NCI-H1417 treated with DMSO at 0.1 percent for 48 hours (cell line): ENCODE data around the gene NF1.
"Not testable (repeated sequence)": the region's sequence is repeated elsewhere in the genome, so short reads cannot be mapped to it uniquely, and the experiment has no call there.

Experiments
- DNase-seq: peaks from one replicate; lab custom pipeline; 2025; lab: John Stamatoyannopoulos, UW

NF1 gene

GRCh38 chr17:31078290-31078689 is 16.5 kb upstream of the NF1 start:
- DNase-seq = no peak

GRCh38 chr17:31079731-31080130 is 15.0 kb upstream of the NF1 start:
- no peak for DNase-seq

DNA sequence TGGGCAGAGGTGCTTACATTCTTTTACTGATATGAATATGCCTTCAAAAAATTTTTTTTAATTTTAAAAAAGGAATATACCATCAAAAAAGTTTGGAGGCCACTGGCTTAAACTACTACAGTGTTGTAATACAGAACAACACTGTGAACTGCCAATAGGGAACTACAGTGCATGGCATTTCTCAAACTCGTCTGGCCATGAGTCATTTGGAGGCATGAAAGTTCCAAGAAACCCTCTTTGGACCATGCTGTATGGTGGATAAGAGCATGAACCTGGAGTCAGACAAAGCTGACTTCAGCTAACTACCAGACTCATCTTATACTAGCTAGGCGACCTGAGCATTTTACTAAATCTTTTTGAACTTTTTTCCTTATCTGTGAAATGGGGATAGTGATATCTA is 9.2 kb upstream of the NF1 start:
- no peak for DNase-seq

DNA sequence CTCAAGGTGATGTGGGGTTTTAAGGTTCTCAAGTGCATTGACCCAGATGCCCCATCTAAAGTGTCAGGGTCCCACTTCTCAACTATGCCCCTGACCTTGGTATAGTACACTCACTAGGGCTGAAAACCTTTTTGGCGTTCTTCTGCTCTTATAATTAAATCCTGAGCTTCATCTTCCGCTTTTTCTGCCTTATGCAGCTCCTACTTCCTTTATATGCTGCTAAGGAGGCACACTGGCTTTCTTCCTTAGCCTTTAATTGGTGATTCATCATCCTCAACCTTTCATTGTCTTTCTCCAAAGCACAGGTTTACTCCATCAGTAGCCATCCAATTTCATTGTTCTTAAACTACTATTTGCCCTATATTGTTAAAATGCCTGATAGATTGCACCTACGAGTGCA is 5.3 kb upstream of the NF1 start:
- no peak for DNase-seq

DNA sequence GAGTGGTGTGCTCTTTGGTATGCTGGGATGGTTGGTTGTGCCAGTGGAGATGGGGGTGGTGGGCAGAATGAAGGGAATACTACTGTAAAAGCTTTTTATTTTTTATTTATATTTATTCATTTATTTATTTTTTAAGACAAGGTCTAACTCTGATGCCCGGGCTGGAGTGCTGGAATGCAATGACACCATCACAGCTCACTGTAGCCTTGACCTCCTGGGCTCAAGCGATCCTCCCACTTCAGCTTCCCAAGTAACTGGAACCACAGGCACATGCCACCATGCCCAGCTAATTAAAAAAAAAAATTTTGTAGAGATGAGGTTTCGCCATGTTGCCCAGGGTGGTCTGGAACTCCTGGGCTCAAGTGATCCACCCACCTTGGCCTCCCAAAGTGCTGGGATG is 4.1 kb upstream of the NF1 start:
- DNase-seq = not testable (repeated sequence)

GRCh38 chr17:31092475-31093064 is 2.2 kb upstream of the NF1 start:
- no peak for DNase-seq

DNA sequence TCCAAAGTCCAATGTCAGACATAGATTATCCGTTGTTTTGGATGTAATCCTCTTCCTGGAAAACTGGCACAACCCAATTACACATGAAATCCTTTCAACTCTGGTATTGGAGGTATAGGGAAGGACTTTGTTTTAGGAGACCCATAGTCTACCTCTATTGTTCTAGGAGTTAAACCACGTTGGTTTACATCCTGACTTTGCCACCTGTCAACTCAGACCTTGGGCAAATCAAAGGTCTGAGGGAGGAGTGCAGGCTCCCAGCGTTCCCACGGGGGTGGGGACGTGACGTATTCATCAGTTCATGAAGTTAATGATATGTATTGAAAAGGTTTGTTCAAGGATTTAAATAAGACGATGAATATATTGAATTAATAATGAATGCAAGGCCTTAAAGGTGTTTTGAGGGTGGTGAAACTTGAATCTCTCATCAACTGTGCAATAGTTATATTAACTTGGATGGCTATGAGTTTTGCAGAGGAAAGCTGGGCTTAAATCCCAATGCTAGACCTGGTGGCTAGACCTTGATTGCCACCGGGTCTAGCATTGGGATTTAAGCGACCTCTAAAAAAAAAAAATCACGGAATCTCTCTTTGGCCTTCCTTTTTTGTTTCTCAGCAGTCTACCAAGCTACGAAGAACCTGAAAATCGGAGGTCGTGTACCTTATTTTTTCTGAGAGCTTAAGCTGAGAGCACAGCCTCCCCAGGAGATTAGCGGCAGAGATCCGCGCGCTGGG is 744 bp upstream of the NF1 start:
- DNase-seq = no peak

- no peak for DNase-seq
Measured at GRCh38 chr17:31095236-31096105, 694 bp downstream of the NF1 start.

DNA sequence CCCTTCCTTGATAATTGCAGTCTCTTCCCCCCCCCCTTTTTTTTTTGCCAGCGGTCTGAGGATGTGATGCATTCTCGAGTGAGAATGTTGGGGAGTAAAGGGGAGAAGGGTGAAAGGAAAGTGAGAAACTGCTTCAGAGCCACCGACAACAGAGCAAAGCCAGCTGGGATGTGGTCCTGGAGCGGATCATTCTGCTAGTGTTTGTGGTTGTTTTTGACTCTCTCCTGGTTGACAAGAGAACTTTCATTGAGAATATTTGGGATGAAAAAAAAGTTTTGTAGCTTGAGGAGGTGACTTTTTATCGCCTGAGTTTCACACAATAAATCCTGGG is 1.3 kb downstream of the NF1 start:
- DNase-seq = no peak

DNA sequence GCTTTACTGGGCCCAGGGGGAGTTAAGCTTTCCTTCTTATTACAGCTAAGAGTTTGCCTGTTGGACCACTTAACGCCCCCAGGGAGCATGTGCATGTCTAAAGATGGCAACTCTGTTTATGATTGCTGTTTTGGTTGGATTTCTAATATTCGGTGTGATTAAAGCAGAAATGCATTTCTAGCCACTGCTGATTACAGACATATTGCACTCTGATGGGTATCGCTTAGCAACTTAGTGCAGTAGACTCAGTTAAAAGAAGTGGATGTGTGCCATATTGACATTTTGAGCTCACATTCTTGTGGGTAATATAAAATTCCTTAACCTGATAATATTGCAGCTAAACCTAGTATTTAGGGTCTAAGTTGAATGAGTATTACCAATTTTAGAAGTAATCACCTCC is 4.2 kb downstream of the NF1 start:
- DNase-seq = no peak

DNA sequence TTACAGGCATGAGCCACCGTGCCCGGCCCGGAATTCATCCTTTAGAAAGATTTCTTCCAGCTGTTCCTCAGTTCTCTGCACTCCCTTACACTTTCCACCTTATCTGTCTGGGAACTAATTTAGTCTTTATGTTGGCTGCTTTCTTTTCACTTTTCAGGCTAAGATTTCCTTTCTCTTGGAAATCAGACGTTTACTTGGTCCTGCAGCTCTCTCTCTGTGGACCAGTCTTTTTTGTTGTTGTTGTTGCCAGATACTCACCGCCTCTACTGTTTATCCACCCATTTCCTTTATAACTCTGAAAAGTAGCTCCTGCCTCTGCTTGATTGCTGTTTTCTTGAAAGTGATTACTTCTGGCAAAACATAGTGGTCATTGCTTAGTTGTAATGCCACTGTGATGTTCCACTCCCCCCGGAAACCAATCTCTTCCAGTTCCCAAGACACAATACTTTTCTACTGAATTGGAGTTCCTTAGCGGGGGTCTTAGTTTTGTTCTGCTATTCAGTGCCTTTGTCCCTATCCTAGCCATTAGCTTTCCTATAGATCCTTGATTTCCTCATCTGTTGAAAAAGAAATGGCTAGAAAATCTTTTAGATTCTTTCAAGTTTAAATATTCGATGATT is 6.2 kb downstream of the NF1 start:
- no peak for DNase-seq

GRCh38 chr17:31101943-31102342 is 7.2 kb downstream of the NF1 start:
- no peak for DNase-seq

DNA sequence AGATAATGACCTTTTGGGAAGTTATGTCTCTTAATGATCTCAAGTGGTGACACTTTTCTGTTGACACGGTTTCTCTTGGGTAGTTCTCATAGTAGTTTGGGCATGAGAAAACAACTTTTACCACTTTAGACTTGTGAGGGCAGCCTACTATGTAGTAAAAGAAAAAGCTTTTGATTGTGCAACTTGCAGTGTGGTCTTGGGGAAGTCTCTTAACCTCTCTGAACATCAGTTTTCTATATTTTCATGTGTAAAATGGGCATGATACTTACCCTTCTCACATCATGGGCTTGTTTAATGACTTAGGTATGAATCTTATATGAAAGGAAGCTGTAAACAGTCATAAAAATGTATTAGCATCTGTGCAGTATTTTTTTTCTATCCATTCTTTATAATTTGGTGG is 11.2 kb downstream of the NF1 start:
- no peak for DNase-seq

DNA sequence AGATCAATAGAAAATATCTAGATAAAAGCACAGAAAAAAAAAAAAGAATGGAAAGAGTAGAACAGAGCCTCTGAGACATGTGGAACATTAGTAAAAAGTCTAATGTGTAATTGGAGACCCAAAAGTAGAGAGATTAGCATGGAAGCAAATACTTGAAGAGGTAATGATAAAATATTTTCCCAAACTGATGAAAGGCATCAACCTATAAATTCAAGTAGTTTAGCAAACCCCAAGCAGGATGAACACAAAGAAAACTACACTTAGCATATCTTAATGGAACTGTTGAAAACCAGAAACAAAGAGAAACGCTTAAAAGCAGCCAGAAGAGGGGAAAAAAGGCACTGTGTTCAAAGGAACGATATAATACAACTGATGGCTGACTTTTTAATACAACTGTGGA is 16.4 kb downstream of the NF1 start:
- DNase-seq = no peak

DNA sequence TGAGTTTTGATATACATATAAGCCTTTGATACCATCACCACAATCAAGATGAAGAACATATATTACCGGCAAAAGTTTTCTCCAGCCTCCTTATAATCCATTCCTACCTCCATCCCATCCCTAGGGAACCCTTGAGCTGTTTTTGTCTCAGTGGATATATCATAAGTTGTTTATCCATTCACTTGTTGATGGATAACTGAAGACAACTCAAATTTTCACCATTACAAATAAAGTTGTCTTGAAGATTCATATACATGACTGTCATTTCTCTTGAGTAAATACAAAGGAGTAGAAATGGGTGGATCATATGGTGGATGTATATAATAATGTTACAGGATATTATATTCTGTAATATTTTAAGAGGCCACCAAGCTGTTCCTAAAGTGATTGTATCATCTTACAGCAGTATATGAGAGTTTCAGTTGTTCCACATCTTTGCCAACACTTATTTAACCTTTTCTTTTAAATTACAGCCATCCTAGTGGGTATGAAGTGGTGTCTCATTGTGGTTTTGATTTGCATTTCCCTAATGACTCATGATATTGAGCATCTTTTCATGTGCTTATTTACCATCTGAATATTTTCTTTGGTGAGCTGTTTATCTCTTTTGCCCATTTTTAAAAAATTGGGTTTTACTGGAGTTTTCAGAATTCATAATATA is 17.4 kb downstream of the NF1 start:
- no peak for DNase-seq

DNA sequence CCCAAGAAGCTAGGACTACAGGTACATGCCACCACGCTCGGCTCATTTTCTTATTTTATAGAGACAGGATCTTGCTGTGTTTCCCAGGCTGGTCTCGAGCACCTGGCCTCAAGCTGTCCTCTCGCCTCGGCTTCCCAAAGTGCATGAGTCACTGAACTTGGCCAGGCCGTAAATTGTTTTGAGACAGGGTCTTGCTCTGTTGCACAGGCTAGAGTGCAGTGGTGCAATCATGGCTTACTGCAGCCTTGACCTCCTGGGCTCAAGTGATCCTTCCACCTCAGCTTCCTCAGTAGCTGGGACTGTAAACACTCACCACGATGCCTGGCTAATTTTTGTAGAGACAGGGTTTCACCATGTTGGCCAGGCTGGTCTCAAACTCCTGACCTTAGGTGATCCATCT is 18.6 kb downstream of the NF1 start:
- DNase-seq = not testable (repeated sequence)

DNA sequence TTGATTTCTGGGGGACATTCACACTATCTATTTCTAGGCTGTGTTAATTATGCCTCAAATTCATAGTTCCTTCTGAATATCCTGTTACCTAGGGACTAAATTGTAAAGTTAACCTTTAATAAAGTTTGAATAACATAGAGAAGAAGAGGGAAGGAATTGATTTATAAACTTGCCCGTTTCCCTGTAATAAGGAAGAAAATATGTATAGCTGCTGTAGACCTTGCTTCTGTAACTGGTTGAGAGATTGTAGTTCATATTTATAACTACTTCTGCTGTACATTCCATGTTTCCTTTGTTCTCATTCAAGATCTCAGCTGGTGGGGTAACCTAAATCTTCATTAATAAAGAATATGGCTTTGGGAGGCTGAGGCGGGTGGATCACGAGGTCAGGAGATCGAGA is 19.2 kb downstream of the NF1 start:
- DNase-seq = no peak

DNA sequence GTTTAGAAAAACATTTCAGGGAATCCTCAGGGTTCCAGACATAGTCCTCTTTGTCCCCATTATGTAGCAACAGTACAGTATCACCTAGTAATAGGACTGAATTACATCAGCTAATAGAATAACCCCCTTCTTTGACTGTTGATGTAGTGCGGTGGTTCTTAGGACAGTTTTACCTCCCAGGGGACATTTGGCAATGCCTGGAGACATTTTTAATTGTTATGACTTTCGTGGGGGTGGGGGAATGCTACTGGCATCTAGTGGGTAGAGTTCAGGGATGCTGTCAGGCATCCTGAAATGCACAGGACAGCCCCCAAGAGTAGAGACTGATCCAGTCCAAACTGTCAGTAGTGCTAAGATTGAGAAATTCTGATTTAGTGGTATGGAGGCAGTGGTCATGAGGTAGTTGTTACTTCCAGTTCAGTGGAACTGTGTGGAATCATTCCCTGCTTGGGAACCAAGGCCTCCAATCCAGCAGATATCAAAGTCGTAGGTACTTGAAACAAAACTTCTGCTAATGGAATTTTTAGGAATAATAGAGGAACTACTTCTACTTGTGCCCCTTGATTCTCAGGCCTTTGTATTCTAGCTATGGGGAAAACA is 20.3 kb downstream of the NF1 start:
- DNase-seq = no peak

DNA sequence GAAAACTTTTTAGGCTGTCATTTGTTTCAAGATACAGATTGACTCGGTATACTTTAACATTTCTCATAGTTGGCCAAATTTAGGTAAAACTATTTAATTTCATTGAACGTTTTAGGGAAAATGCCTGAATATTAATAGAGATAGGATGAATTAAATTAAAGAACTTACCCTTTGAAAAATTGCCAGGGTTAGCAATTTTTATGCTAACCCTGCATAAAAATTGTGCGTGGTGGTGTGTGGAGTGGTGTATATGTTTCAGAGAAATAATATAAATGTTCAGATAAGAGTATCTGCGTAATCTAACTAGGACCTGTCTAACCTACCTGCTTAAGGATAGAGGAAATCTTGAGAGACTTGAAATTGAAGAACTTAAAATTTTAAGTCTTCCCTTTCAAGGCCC is 21.4 kb downstream of the NF1 start:
- no peak for DNase-seq

GRCh38 chr17:31122746-31123145 is 28.0 kb downstream of the NF1 start:
- DNase-seq = no peak

GRCh38 chr17:31126318-31126717 is 31.5 kb downstream of the NF1 start:
- DNase-seq = no peak

DNA sequence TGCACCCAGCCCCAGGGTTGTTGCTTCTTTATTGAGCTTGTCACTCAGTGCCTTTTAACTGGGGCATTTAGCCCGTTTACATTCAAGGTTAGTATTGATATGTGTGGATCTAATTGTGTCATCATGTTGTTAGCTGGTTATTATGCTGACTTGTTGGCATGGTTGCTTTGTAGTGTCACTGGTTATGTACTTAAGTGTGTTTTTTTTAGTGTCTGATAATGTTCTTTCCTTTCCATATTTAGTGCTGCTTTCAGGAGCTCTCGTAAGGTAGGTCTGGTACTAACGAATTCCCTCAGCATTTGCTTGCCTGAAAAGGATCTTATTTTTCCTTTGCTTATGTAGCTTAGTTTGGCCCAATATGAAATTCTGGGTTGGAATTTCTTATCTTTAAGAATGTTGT is 33.5 kb downstream of the NF1 start:
- no peak for DNase-seq
